Measurements from ENCODE around the gene CYTH1. TPM values are rescaled to one million over a fixed set of nuclear protein-coding genes. Genes with fewer than 3 reads are reported as not detected.

Gene CYTH1
- polyA plus RNA-seq, 2 of the 4 experiments (the other 2 are of a cell fraction): 38.5 to 46.2 TPM

DNA sequence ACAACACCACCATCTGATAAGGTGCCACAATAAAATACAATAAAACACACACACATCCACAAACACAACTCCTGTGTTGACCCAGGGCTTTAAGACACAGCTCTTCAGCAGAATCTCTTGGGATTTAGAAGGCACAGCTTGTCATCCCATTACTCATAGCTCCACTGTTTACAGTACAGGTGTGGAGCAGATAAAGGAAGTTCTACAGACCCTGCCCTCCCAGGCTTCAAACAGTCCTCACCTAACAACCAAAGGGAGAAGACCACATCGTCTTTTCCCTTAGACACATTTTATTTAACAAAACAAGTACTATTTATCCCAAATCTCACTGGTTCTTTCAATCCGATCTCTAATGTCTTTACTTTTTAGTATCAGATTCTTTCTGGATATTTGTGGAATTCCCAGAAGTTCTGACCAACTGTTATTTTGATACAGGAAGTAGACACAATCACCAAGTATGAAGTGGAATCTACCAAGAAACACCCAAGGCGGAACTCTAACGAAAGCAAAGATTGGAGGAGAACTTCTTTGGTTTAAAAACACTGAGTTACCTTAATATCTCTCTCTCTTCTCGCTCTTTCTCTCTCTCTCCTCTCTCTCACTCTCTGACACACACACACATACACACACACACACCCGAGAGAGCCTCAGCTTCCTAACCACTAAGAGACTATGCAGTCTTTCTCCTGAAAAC, 46.1 kb downstream of the CYTH1 start:
- H3K9me3 ChIP-seq: no peaks in the 10 kb centered on the region
- peaks cover 32% of the 10 kb centered on the region for H3K4me1 ChIP-seq
- peak; percentile 57 to 66 for ATAC-seq
- DNase-seq (ENCODE audit: low read depth in 1 of 2, low spot score in 1 of 2): peak in 1 of 2 experiments; percentile 49
- H3K4me2 ChIP-seq: peak overlapping the region; percentile 85
- no peak for TF ChIP-seq BCL3 (IDR thresholded peaks at IDR 0.05)
- TF ChIP-seq CBX8 (IDR thresholded peaks at IDR 0.05): no peak
- 0 out of 5 replicates have a peak, but pooled peaks of 1 of the 2 experiments have one; percentile 26 for TF ChIP-seq JUN (IDR thresholded peaks at IDR 0.05)
- TF ChIP-seq RCOR1 (IDR thresholded peaks at IDR 0.05; ENCODE audit: low read depth, low read length): no peak
- TF ChIP-seq ZSCAN20 (CRISPR knock-in tag; IDR thresholded peaks at IDR 0.05): no peak
- TF ChIP-seq ELK1 (IDR thresholded peaks at IDR 0.05; ENCODE audit: low read depth, low read length): no peak
- TF ChIP-seq, protein P1, sequence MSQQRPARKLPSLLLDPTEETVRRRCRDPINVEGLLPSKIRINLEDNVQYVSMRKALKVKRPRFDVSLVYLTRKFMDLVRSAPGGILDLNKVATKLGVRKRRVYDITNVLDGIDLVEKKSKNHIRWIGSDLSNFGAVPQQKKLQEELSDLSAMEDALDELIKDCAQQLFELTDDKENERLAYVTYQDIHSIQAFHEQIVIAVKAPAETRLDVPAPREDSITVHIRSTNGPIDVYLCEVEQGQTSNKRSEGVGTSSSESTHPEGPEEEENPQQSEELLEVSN (IDR thresholded peaks at IDR 0.05; ENCODE audit: borderline replicate concordance, low read depth): 0 out of 2 replicates have a peak, but pooled peaks have one; percentile 31
- TF ChIP-seq CBX2 (IDR thresholded peaks at IDR 0.05; ENCODE audit: borderline replicate concordance, low read depth): no peak
- peak overlapping the region; percentile 72 to 85 for H3K27ac ChIP-seq
- 7% methylated on average over 6 of the region's 6 CpGs for WGBS (ENCODE audit: missing lambda C conversion rate)
- CTCF ChIA-PET: interaction anchor here (0.5 to 6.4 kb wide), 15 partner anchors 8 to 255 kb away, joined by 3 to 45 read pairs (median 4); no protein-coding TSS in a partner anchor
- H3K4me3 ChIP-seq: peak overlapping the region; percentile 61
- POLR2A ChIA-PET: interaction anchor here (0.6 to 1.6 kb wide), 5 partner anchors 11 to 144 kb away, joined by 3 to 19 read pairs (median 4); no protein-coding TSS in a partner anchor
- FAIRE-seq: no peak

DNA sequence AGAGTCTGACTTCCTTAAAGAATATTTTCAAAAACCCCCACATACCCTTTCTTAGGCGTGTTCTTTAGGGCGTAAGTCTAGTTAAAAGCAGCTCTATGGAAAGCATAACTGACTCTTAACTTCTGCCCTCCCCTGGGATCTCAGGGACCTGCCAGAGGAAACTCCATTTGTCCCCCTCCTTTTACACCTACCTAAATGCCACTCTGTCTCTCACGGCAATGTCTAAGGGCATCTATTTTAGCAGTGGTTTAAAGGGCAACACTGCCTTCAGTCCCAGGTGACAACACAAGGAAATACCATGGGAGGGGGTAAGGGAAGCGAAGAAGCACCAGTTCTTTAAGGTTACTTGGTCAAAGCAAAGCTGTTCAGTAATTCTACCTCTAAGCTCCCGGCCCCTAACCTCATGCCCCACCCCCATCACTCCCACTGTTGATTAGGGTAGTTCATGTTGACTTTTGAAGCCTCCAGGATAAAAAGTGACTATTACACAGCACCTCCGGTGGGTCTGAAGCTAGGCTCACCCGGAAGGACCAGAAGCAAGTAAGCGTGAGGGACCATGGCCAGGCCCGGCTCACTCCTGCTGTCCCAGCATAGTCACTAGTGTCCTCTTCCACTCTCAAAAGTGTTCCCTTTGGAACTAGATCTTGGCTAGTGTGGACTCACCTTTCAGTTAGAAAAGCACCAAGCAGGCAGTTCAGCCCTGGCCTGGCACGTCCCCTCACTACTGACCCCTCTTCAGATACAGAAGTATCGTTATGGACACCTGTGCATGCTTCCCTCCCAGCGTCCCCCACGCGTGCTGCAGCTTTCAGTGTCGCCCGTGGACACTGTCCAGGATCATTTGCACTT, 47.1 kb downstream of the CYTH1 start:
- peaks cover 32% of the 10 kb centered on the region for H3K4me1 ChIP-seq
- H3K9me3 ChIP-seq: no peaks in the 10 kb centered on the region
- ChIA-PET POLR2A (no interaction called here), CTCF (interaction anchor here (0.6 to 6.4 kb wide), 15 partner anchors 9 to 287 kb away, joined by 3 to 45 read pairs (median 4); no protein-coding TSS in a partner anchor)
- FAIRE-seq: no peak
- H3K4me2 ChIP-seq: peak overlapping the region; percentile 85
- 82% methylated on average over 16 of the region's 16 CpGs for WGBS (ENCODE audit: missing lambda C conversion rate)
- no peak for ATAC-seq
- TF ChIP-seq SMC3 (IDR thresholded peaks at IDR 0.05) (no peak), ZSCAN20 (CRISPR knock-in tag; IDR thresholded peaks at IDR 0.05) (no peak), HDAC2 (IDR thresholded peaks at IDR 0.05) (no peak)
- peak overlapping the region in 1 of 2 experiments; percentile 85; a peak in 4 of 6 replicates for H3K27ac ChIP-seq
- H3K4me3 ChIP-seq: peak overlapping the region; percentile 61; the same call in 2 of the 3 replicates
- no peak for DNase-seq (ENCODE audit: low read depth in 1 of 2, low spot score in 1 of 2)

GRCh38 chr17:78732354-78732753, 49.7 kb downstream of the CYTH1 start:
- H3K4me1 ChIP-seq: peaks cover 20% of the 10 kb centered on the region
- WGBS (ENCODE audit: missing lambda C conversion rate): 90% methylated on average over 1 of the region's 1 CpG
- H3K4me3 ChIP-seq: no peak overlapping the region
- ATAC-seq (no peak), FAIRE-seq (no peak), DNase-seq (ENCODE audit: low read depth in 1 of 2, low spot score in 1 of 2) (no peak)
- H3K9me3 ChIP-seq: no peaks in the 10 kb centered on the region
- no peak overlapping the region for H3K4me2 ChIP-seq
- H3K27ac ChIP-seq: no peak overlapping the region
- ChIA-PET CTCF (interaction anchor here (0.7 to 6.4 kb wide), 3 partner anchors 15 to 235 kb away, joined by 3 to 45 read pairs (median 4); no protein-coding TSS in a partner anchor), POLR2A (no interaction called here)
- TF ChIP-seq RCOR1 (IDR thresholded peaks at IDR 0.05; ENCODE audit: low read depth, low read length) (no peak), CBX8 (IDR thresholded peaks at IDR 0.05) (no peak), HOXB5 (CRISPR knock-in tag; IDR thresholded peaks at IDR 0.05) (no peak), RAD21 (conservative IDR thresholded peaks at IDR 0.05 in 1 of 2, IDR thresholded peaks at IDR 0.05 in 1 of 2) (no peak), BCL3 (IDR thresholded peaks at IDR 0.05) (no peak), USF2 (IDR thresholded peaks at IDR 0.05) (no peak), MAX (IDR thresholded peaks at IDR 0.05) (no peak), MAZ (IDR thresholded peaks at IDR 0.05; ENCODE audit: borderline replicate concordance, low read depth, low read length) (no peak), CHD2 (IDR thresholded peaks at IDR 0.05; ENCODE audit: low read length, partially characterized antibody) (no peak)
- TF ChIP-seq, protein P2, sequence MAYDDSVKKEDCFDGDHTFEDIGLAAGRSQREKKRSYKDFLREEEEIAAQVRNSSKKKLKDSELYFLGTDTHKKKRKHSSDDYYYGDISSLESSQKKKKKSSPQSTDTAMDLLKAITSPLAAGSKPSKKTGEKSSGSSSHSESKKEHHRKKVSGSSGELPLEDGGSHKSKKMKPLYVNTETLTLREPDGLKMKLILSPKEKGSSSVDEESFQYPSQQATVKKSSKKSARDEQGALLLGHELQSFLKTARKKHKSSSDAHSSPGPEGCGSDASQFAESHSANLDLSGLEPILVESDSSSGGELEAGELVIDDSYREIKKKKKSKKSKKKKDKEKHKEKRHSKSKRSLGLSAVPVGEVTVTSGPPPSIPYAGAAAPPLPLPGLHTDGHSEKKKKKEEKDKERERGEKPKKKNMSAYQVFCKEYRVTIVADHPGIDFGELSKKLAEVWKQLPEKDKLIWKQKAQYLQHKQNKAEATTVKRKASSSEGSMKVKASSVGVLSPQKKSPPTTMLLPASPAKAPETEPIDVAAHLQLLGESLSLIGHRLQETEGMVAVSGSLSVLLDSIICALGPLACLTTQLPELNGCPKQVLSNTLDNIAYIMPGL (CRISPR knock-in tag; IDR thresholded peaks at IDR 0.05; ENCODE audit: borderline replicate concordance): no peak
